Testis (tissue), 3 donors: ENCODE results near the gene CIITA. TPM values are rescaled to one million over a fixed set of nuclear protein-coding genes. Genes with fewer than 3 reads are reported as not detected.

ENCODE experiments used
- DNase-seq: peaks from one replicate; pipeline ENCODE4 v3.0.0-alpha.2; 2019
- H3K27ac ChIP-seq, 2 donors: fragments of 200-600 bp; sonication (generic); one replicate each; pipeline ENCODE4 v1.5.1; 2019
- H3K27me3 ChIP-seq: fragments of 200-600 bp; sonication (generic); one replicate; pipeline ENCODE4 v1.5.1; 2019
- H3K36me3 ChIP-seq: fragments of 200-600 bp; sonication (generic); one replicate; pipeline ENCODE4 v1.5.1; 2017; ENCODE audit warnings: low read depth; ENCODE audit errors: missing control alignments
- H3K4me1 ChIP-seq: fragments of 200-600 bp; sonication (generic); one replicate; pipeline ENCODE4 v1.5.1; 2019
- H3K4me3 ChIP-seq, 2 donors: fragments of 200-600 bp; sonication (generic); one replicate each; pipeline ENCODE4 v1.5.1; 2017 to 2019
- H3K9me3 ChIP-seq: fragments of 200-600 bp; sonication (generic); one replicate; pipeline ENCODE4 v1.5.1; 2017
- POLR2A ChIP-seq: fragments of 450-650 bp; IDR thresholded peaks from one replicate; pipeline ENCODE4 v1.6.1; 2017; ENCODE audit warnings: antibody characterized with exemption, mild to moderate bottlenecking, moderate library complexity
- WGBS, 2 donors: methylation state at CpG; one replicate each; pipeline ENCODE4 v1.1.5; 2018; 5-methylcytosine and 5-hydroxymethylcytosine counted together
- intact Hi-C: fragments of 100-400 bp; cut with DNase I; formaldehyde crosslinking; loops from one replicate; pipeline ENCODE4 v1.15.1; 2023; ENCODE audit warnings: low total_unique reads
- polyA plus RNA-seq: library from polyadenylated mRNA; stranded (reverse); fragments of 350-450 nt; fragmentation: Illumina TruSeq; extraction: RNeasy Lipid Tissue Mini Kit (QIAGEN cat#74804); gene quantifications from one replicate; pipeline ENCODE4 v1.2.3, GENCODE V29; 2014; ENCODE audit warnings: low read depth, low replicate concordance; ENCODE audit not compliant: insufficient read depth
- total RNA-seq, 2 donors: library from RNA; depleted of rRNA; stranded (reverse); fragments of >200 nt; gene quantifications; one replicate each; pipeline ENCODE4 v1.2.3, GENCODE V29; 2016
- TF ChIP-seq, protein P1 (sequence below), 3 experiments: fragments of 450-650 bp in 2 of 3; fragments of 200-600 bp in 1 of 3; sonication (generic) in 1 of 3; IDR thresholded peaks; one replicate each; pipeline ENCODE4 v1.5.1; 2016 to 2019; ENCODE audit warnings: antibody characterized with exemption in 3 of 3, mild to moderate bottlenecking in 2 of 3, moderate library complexity in 1 of 3

The CIITA gene
- total and polyA plus RNA-seq, 3 donors from 2014 or later = 6.3 to 16.0 (median 9.5) TPM

GRCh38 chr16:10980813-10981212, 103.8 kb downstream of the CIITA start:
- H3K4me3 ChIP-seq = no peak overlapping the region
- no peaks in the 10 kb centered on the region for H3K36me3 ChIP-seq
- no peaks in the 10 kb centered on the region for H3K27me3 ChIP-seq
- DNase-seq = no peak
- intact Hi-C loops = no loop called here
- no peak overlapping the region for H3K27ac ChIP-seq
- no peaks in the 10 kb centered on the region for H3K9me3 ChIP-seq
- WGBS, 2 donors = 62 to 79% methylated on average over 3 of the region's 3 CpGs
- TF ChIP-seq, protein P1, sequence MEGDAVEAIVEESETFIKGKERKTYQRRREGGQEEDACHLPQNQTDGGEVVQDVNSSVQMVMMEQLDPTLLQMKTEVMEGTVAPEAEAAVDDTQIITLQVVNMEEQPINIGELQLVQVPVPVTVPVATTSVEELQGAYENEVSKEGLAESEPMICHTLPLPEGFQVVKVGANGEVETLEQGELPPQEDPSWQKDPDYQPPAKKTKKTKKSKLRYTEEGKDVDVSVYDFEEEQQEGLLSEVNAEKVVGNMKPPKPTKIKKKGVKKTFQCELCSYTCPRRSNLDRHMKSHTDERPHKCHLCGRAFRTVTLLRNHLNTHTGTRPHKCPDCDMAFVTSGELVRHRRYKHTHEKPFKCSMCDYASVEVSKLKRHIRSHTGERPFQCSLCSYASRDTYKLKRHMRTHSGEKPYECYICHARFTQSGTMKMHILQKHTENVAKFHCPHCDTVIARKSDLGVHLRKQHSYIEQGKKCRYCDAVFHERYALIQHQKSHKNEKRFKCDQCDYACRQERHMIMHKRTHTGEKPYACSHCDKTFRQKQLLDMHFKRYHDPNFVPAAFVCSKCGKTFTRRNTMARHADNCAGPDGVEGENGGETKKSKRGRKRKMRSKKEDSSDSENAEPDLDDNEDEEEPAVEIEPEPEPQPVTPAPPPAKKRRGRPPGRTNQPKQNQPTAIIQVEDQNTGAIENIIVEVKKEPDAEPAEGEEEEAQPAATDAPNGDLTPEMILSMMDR (IDR thresholded peaks at IDR 0.05) = no peak
- TF ChIP-seq POLR2A = no peak
- H3K4me1 ChIP-seq = peaks cover 19% of the 10 kb centered on the region

DNA sequence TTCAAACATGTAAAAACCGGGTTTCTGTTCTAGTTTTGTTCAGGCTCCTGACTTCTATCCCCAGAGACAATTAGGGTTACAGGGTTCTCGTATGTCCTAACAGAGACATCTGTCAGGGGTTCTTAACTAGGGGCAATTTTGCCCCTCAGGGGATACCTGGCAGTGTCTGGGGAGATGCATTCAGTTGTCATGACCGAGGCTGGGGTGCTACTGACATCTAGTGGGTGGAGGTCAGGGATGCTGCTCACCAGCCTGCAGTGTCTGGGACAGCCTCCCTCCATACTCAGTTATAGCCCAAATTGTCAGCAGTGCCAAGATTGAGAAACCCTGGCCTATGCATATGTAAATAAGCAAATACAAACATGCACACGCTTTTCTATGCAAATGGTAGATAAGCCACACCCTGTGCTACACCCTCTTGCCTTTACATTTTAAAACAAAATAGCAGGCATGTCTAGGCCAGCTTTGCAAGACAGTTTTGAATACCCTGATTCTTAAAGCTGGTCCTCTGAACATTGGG, 104.8 kb downstream of the CIITA start:
- Histone ChIP-seq H3K27me3 (no peaks in the 10 kb centered on the region), H3K4me3 (no peak overlapping the region), H3K4me1 (peaks cover 19% of the 10 kb centered on the region), H3K9me3 (no peaks in the 10 kb centered on the region), H3K27ac (no peak overlapping the region), H3K36me3 (no peaks in the 10 kb centered on the region)
- TF ChIP-seq, protein P1 (IDR thresholded peaks at IDR 0.05) = peak in 1 of 3 experiments; percentile 10
- TF ChIP-seq POLR2A = no peak
- intact Hi-C loops = no loop called here
- 85 to 93% methylated on average over 4 of the region's 4 CpGs for WGBS, 2 donors
- DNase-seq = no peak

DNA sequence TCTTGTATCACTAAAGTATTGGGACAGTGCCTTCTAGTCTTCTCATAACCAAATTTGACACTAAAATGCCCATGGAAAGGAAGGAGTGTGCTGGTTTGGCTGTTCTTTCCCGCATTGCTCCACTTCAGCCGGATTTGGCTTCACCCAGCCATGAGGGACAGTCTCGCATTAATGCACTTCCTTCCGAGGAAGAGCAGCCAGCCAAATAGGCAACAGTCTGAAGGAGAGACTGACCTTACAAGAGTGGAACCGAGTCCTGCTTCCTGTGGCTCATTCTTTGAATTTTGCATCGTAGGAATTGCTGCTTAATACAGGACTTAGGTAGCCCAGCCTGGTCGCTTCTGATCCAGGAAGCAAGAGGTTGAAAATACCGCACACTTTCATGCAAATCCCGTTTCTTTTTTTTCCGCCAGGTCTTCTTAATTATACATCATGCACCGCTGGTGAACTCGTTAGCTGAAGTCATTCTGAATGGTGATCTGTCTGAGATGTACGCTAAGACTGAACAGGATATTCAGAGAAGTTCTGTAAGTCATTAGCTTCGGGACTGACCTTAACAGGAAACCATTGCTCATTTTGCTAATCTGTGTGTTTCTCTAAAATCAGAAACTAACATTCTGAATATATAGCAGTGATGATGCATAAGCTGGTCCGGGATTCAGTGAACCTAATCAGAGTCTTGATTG, 105.6 kb downstream of the CIITA start:
- H3K9me3 ChIP-seq = no peaks in the 10 kb centered on the region
- no peaks in the 10 kb centered on the region for H3K36me3 ChIP-seq
- peaks cover 19% of the 10 kb centered on the region for H3K4me1 ChIP-seq
- TF ChIP-seq, protein P1 (IDR thresholded peaks at IDR 0.05) = no peak
- no peak for TF ChIP-seq POLR2A
- intact Hi-C loops = no loop called here
- H3K27me3 ChIP-seq = no peaks in the 10 kb centered on the region
- no peak overlapping the region for H3K27ac ChIP-seq
- 68 to 76% methylated on average over 15 of the region's 15 CpGs for WGBS, 2 donors
- DNase-seq = peak; percentile 32
- no peak overlapping the region for H3K4me3 ChIP-seq

GRCh38 chr16:10983159-10983558, 106.2 kb downstream of the CIITA start:
- Histone ChIP-seq H3K27me3 (no peaks in the 10 kb centered on the region), H3K4me1 (peaks cover 19% of the 10 kb centered on the region), H3K4me3 (no peak overlapping the region), H3K9me3 (no peaks in the 10 kb centered on the region), H3K27ac (no peak overlapping the region), H3K36me3 (no peaks in the 10 kb centered on the region)
- intact Hi-C loops = no loop called here
- WGBS, 2 donors = 90 to 95% methylated on average over 8 of the region's 8 CpGs
- TF ChIP-seq POLR2A = no peak
- TF ChIP-seq, protein P1 (IDR thresholded peaks at IDR 0.05) = no peak
- DNase-seq = no peak

DNA sequence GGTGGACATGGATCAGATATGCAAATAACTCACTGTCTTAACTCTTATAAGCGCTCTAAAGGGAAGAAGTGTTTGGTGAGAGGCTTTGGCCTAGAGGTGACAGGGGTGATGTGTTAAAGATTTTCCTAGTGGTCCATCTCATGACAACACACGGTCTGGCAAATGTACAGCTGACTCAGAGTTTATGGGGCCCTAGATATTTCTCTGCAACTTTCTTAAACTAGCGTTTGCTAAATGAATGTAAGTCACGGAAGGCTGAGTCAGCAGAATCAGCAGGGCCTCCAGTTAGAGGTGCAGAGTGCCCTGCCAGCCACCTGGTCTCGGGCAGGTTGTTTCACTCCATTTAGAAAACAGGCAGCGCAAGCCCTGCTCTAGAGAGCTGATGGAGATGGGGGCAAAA, 107.5 kb downstream of the CIITA start:
- no peak for DNase-seq
- intact Hi-C loops = no loop called here
- H3K27ac ChIP-seq = no peak overlapping the region
- no peaks in the 10 kb centered on the region for H3K36me3 ChIP-seq
- H3K4me1 ChIP-seq = peaks cover 13% of the 10 kb centered on the region
- no peaks in the 10 kb centered on the region for H3K27me3 ChIP-seq
- WGBS, 2 donors = 91 to 96% methylated on average over 6 of the region's 6 CpGs
- TF ChIP-seq, protein P1 (IDR thresholded peaks at IDR 0.05) = no peak
- TF ChIP-seq POLR2A = no peak
- no peaks in the 10 kb centered on the region for H3K9me3 ChIP-seq
- no peak overlapping the region for H3K4me3 ChIP-seq
